Left lung (tissue), 10 donors: ENCODE results near the gene UBP1. TPM values are rescaled to one million over a fixed set of nuclear protein-coding genes. Genes with fewer than 3 reads are reported as not detected.
"Not testable (repeated sequence)": the region's sequence is repeated elsewhere in the genome, so short reads cannot be mapped to it uniquely, and the experiment has no call there.

ENCODE experiments used
- ATAC-seq: fragments of 200-7000 bp; cut with Tn5 transposase; one replicate; pipeline ENCODE4 v1.9.1; 2020; ENCODE audit warnings: moderate library complexity
- DNase-seq, 4 donors: peaks; one replicate each; pipeline ENCODE4 v3.0.0-alpha.2; 2013 to 2020
- H3K27ac ChIP-seq, 2 donors: fragments of 200-600 bp; sonication (generic) in 1 of 2; one replicate each; pipeline versions ENCODE4 v1.5.0 to v1.8.0; 2020 to 2021
- H3K27me3 ChIP-seq, 2 donors: fragments of 200-600 bp; sonication (generic) in 1 of 2; one replicate each; pipeline versions ENCODE4 v1.5.0 to v1.8.0; 2020 to 2021
- H3K36me3 ChIP-seq, 2 donors: fragments of 200-600 bp; sonication (generic) in 1 of 2; one replicate each; pipeline versions ENCODE4 v1.5.0 to v1.8.0; 2020 to 2021
- H3K4me1 ChIP-seq, 2 donors: fragments of 200-600 bp; one replicate each; pipeline ENCODE4 v1.8.0; 2021
- H3K4me3 ChIP-seq, 2 donors: fragments of 200-600 bp; sonication (generic) in 1 of 2; one replicate each; pipeline versions ENCODE4 v1.5.0 to v1.8.0; 2020 to 2021; ENCODE audit warnings: mild to moderate bottlenecking in 1 of 2
- H3K9me3 ChIP-seq, 2 donors: fragments of 200-600 bp; sonication (generic) in 1 of 2; one replicate each; pipeline versions ENCODE4 v1.5.0 to v1.8.0; 2020 to 2021
- intact Hi-C, 2 donors: fragments of 100-400 bp; cut with DNase I; formaldehyde crosslinking; loops; one replicate each; pipeline versions ENCODE4 v1.11.2 to v1.14.2; 2022
- polyA plus RNA-seq, 6 donors: library from polyadenylated mRNA; unstranded; fragments of 120-200 nt; gene quantifications; one replicate each; pipeline ENCODE4 v1.2.1, GENCODE V29; 2013; ENCODE audit not compliant: insufficient read length in 6 of 6
- total RNA-seq, 2 donors: library from RNA; stranded (reverse); fragmentation: NEBNext Ultra II Directional; extraction: Animal tissue kit (Norgen Biotek cat#: 25700); gene quantifications; one replicate each; pipeline ENCODE4 v1.2.1, GENCODE V29; 2021
- TF ChIP-seq, protein P1 (sequence below), 2 donors: fragments of 200-600 bp; sonication (generic) in 1 of 2; IDR thresholded peaks; one replicate each; pipeline versions ENCODE4 v1.5.0 to v1.8.0; 2021; ENCODE audit warnings: antibody characterized with exemption in 2 of 2
- donor health status: DM: no; HTN: yes; CAD: no.
- donor health status: DM: no; HTN: no; CAD: no.

Gene UBP1
- total and polyA plus RNA-seq, 8 donors, result 60.9 to 135 (median 124) TPM

DNA sequence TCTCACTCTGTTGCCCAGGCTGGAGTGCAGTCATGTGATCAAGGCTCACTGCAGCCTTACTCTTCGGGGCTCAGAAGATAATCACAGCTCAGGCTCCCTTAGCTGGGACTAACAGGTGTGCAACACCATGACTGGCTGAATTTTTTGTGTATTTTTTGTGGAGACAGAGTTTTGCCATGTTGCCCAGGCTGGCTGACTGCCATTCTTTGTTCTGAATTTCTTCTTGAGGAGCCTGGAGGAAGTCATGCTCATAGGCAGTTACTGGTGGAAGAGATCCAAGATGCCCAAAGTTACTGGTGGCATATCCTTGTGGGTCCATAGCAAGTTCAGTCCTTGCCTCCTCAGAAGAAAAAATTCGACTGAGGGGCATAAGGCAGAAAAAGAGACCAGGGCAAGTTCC lies 16.6 kb upstream of the UBP1 start:
- H3K27ac ChIP-seq, result no peak overlapping the region
- peaks cover 0 to 47% of the 10 kb centered on the region in 2 donors for H3K9me3 ChIP-seq
- no peak overlapping the region for H3K4me3 ChIP-seq
- ATAC-seq (no peak), DNase-seq (no peak)
- intact Hi-C loops, result no loop called here
- no peaks in the 10 kb centered on the region for H3K27me3 ChIP-seq
- no peaks in the 10 kb centered on the region for H3K4me1 ChIP-seq
- no peaks in the 10 kb centered on the region for H3K36me3 ChIP-seq
- TF ChIP-seq, protein P1, sequence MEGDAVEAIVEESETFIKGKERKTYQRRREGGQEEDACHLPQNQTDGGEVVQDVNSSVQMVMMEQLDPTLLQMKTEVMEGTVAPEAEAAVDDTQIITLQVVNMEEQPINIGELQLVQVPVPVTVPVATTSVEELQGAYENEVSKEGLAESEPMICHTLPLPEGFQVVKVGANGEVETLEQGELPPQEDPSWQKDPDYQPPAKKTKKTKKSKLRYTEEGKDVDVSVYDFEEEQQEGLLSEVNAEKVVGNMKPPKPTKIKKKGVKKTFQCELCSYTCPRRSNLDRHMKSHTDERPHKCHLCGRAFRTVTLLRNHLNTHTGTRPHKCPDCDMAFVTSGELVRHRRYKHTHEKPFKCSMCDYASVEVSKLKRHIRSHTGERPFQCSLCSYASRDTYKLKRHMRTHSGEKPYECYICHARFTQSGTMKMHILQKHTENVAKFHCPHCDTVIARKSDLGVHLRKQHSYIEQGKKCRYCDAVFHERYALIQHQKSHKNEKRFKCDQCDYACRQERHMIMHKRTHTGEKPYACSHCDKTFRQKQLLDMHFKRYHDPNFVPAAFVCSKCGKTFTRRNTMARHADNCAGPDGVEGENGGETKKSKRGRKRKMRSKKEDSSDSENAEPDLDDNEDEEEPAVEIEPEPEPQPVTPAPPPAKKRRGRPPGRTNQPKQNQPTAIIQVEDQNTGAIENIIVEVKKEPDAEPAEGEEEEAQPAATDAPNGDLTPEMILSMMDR (IDR thresholded peaks at IDR 0.05), result no peak

GRCh38 chr3:33453331-33453761 lies 13.1 kb upstream of the UBP1 start:
- H3K27me3 ChIP-seq, result no peaks in the 10 kb centered on the region
- no peaks in the 10 kb centered on the region for H3K4me1 ChIP-seq

GRCh38 chr3:33451994-33452393 lies 11.8 kb upstream of the UBP1 start:
- H3K4me3 ChIP-seq, H3K9me3 ChIP-seq, H3K4me1 ChIP-seq, intact Hi-C loops, H3K27ac ChIP-seq, ATAC-seq, DNase-seq, H3K36me3 ChIP-seq, H3K27me3 ChIP-seq: not testable (repeated sequence)

More at GRCh38 chr3:33453331-33453761, 13.1 kb upstream of the UBP1 start:
- H3K4me3 ChIP-seq, result no peak overlapping the region
- intact Hi-C loops, result no loop called here
- TF ChIP-seq, protein P1 (IDR thresholded peaks at IDR 0.05), result no peak
- no peak overlapping the region for H3K27ac ChIP-seq
- DNase-seq (peak in 1 of 4 donors; percentile 76), ATAC-seq (no peak)
- H3K36me3 ChIP-seq, result no peaks in the 10 kb centered on the region
- peaks cover 0 to 17% of the 10 kb centered on the region in 2 donors for H3K9me3 ChIP-seq

GRCh38 chr3:33447958-33448357 lies 7.8 kb upstream of the UBP1 start:
- Histone ChIP-seq H3K27me3 (no peaks in the 10 kb centered on the region), H3K4me1 (no peaks in the 10 kb centered on the region), H3K4me3 (no peak overlapping the region), H3K36me3 (no peaks in the 10 kb centered on the region), H3K27ac (no peak overlapping the region), H3K9me3 (no peaks in the 10 kb centered on the region)
- DNase-seq, result no peak
- TF ChIP-seq, protein P1 (IDR thresholded peaks at IDR 0.05), result no peak
- intact Hi-C loops, result no loop called here
- no peak for ATAC-seq

DNA sequence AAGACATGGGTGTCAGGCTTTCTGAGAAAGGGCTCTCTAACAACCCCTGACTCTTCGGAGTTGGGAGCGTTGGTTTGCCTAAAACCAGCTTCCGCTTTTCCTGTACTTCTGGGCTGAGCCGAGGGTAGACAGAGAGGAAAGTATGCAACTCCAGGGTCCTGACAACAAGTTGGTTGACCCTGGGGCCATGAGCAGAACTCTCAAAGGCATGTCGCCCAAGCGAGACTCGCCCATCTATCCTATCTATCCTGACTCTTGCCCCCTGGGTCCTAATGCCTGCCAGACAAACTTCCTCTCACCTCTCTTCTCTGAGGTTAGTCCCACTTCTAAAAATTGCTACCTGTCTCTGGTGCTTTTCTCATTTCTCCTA lies 7.0 kb upstream of the UBP1 start:
- H3K4me3 ChIP-seq, ATAC-seq, DNase-seq, H3K4me1 ChIP-seq, H3K36me3 ChIP-seq, H3K9me3 ChIP-seq, H3K27ac ChIP-seq, H3K27me3 ChIP-seq, intact Hi-C loops: not testable (repeated sequence)

GRCh38 chr3:33442190-33442589 lies 2.0 kb upstream of the UBP1 start:
- peak overlapping the region in 1 of 2 donors; percentile 99 for H3K27ac ChIP-seq
- intact Hi-C loops, result no loop called here
- no peaks in the 10 kb centered on the region for H3K36me3 ChIP-seq
- ATAC-seq (no peak), DNase-seq (no peak)
- H3K4me1 ChIP-seq, result peaks cover 15 to 26% of the 10 kb centered on the region in 2 donors
- TF ChIP-seq, protein P1 (IDR thresholded peaks at IDR 0.05), result no peak
- no peaks in the 10 kb centered on the region for H3K9me3 ChIP-seq
- no peak overlapping the region for H3K4me3 ChIP-seq
- H3K27me3 ChIP-seq, result no peaks in the 10 kb centered on the region
